Stimulated activated CD8-positive, alpha-beta memory T cell treated with anti-CD3 and anti-CD28 coated beads, Interleukin-12 subunit alpha, Interleukin-12 subunit beta, amount 100 ng/mL, for 24 hours (primary cell): ENCODE data around the gene NUP85.
"Not testable (repeated sequence)": the region's sequence is repeated elsewhere in the genome, so short reads cannot be mapped to it uniquely, and the experiment has no call there.

Experiments used
- DNase-seq: peaks from one replicate; pipeline ENCODE4 v3.0.0-alpha.2; 2020; ENCODE audit errors: extremely low read depth

The NUP85 gene

GRCh38 chr17:75241996-75242460, 36.5 kb downstream of the NUP85 start:
- DNase-seq: no peak

GRCh38 chr17:75242461-75243042, 37.1 kb downstream of the NUP85 start:
- no peak for DNase-seq

GRCh38 chr17:75244133-75244866, 38.8 kb downstream of the NUP85 start:
- no peak for DNase-seq

- no peak for DNase-seq
These were observed 39.5 kb downstream of the NUP85 start for GRCh38 chr17:75245011-75245410.

- no peak for DNase-seq
These were observed 40.9 kb downstream of the NUP85 start for GRCh38 chr17:75246404-75246803.

- no peak for DNase-seq
These were observed 44.1 kb downstream of the NUP85 start for GRCh38 chr17:75249564-75249963.

GRCh38 chr17:75250009-75250471, 44.6 kb downstream of the NUP85 start:
- DNase-seq: peak; percentile 57

- no peak for DNase-seq
These were observed 46.7 kb downstream of the NUP85 start for GRCh38 chr17:75252039-75252816.

- not testable (repeated sequence) for DNase-seq
These were observed 50.6 kb downstream of the NUP85 start for GRCh38 chr17:75255954-75256698.

GRCh38 chr17:75257228-75257627, 51.7 kb downstream of the NUP85 start:
- DNase-seq: not testable (repeated sequence)

- DNase-seq: no peak
These were observed 55.3 kb downstream of the NUP85 start for GRCh38 chr17:75260641-75261335.

- peak; percentile 85 for DNase-seq
These were observed 56.0 kb downstream of the NUP85 start, which contains the start of the genes GGA3 and MRPS7 for GRCh38 chr17:75261336-75262111. GGA3 (minus strand) TSS chr17:75261606; CDS start chr17:75261587, 19 bp downstream. MRPS7 (plus strand) TSS chr17:75261879; CDS start chr17:75261901, 22 bp downstream.

- no peak for DNase-seq
These were observed 56.7 kb downstream of the NUP85 start for GRCh38 chr17:75262112-75262606.

- no peak for DNase-seq
These were observed 57.6 kb downstream of the NUP85 start for GRCh38 chr17:75263055-75263454.

- DNase-seq: no peak
These were observed 60.3 kb downstream of the NUP85 start for GRCh38 chr17:75265614-75266315.

- no peak for DNase-seq
These were observed 61.1 kb downstream of the NUP85 start for GRCh38 chr17:75266316-75267152.

- DNase-seq: no peak
These were observed 61.6 kb downstream of the NUP85 start for GRCh38 chr17:75267153-75267410.

GRCh38 chr17:75267411-75268232, 62.1 kb downstream of the NUP85 start:
- no peak for DNase-seq
